ENCODE results near the gene ATP6V0E2.
"Not testable (repeated sequence)": the region's sequence is repeated elsewhere in the genome, so short reads cannot be mapped to it uniquely, and the experiment has no call there.

Gene ATP6V0E2

DNA sequence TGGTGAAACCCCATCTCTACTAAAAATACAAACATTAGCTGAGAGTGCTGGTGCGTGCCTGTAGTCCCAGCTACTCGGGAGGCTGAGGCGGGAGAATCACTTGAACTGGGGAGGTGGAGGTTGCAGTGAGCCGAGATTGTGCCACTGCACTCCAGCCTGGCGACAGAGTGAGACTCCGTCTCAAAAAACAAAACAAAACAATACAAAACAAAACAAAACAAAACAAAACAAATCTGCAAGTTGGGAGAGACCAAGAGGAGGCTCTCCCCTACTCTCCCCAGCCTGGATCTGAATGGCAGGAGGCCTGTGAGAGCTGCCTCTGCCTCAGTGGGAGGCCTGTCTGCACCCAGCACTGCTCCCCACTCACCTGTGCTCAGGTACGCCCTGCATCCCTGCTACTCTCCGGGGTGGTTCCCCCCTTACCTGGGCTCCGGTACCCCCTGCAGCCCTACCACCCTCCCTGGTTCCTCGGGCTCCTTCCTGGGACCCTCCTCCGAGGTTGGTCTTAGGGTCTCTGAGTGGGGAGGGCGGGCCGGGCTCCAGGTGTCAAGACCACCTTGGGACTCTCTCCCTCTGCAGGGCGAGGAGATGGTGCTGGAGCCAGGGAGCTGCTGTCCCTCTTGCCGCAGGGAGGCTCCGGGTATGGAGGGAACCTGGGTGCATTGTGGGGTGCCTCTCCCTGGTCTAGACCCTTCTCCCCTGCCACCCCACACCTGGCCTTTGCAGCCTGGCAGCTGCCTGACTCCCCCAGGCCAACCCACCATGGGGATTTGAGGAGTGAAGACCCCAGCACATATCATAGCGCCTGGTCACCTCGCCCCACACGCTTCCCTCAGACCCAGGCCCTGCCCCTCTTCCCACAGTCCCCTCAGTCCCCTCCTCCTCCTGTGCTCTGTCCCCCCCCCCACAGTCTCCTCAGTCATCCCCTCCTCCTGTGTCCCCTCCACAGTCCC, 45.1 kb upstream of the ATP6V0E2 start:
- Histone ChIP-seq H3K36me3 (ENCODE audit: insufficient read depth, low read length) (no peaks in the 10 kb centered on the region), H3K9ac (ENCODE audit: insufficient read length) (no peak overlapping the region)

GRCh38 chr7:149830527-149830926, 43.2 kb upstream of the ATP6V0E2 start:
- H3K9me3 ChIP-seq (ENCODE audit: low read depth, low read length); H3K36me3 ChIP-seq (ENCODE audit: insufficient read depth, low read length); H3K4me3 ChIP-seq; H3K27ac ChIP-seq; DNase-seq (ENCODE audit: low read depth, low spot score); H3K9ac ChIP-seq (ENCODE audit: insufficient read length): not testable (repeated sequence)

More for the DNA sequence above, 45.1 kb upstream of the ATP6V0E2 start:
- Histone ChIP-seq H3K4me3 (no peak overlapping the region), H3K9me3 (ENCODE audit: low read depth, low read length) (no peaks in the 10 kb centered on the region), H3K27ac (no peak overlapping the region)
- no peak for TF ChIP-seq FOXP2 (optimal IDR thresholded peaks at IDR 0.05; ENCODE audit: control extremely low read depth, extremely low read length, insufficient read depth)
- no peak for TF ChIP-seq POLR2AphosphoS5 (IDR thresholded peaks at IDR 0.05; ENCODE audit: borderline replicate concordance, low read depth, low read length)
- no peak for TF ChIP-seq EZH2 (IDR thresholded peaks at IDR 0.05)
- no peak for DNase-seq (ENCODE audit: low read depth, low spot score)

DNA sequence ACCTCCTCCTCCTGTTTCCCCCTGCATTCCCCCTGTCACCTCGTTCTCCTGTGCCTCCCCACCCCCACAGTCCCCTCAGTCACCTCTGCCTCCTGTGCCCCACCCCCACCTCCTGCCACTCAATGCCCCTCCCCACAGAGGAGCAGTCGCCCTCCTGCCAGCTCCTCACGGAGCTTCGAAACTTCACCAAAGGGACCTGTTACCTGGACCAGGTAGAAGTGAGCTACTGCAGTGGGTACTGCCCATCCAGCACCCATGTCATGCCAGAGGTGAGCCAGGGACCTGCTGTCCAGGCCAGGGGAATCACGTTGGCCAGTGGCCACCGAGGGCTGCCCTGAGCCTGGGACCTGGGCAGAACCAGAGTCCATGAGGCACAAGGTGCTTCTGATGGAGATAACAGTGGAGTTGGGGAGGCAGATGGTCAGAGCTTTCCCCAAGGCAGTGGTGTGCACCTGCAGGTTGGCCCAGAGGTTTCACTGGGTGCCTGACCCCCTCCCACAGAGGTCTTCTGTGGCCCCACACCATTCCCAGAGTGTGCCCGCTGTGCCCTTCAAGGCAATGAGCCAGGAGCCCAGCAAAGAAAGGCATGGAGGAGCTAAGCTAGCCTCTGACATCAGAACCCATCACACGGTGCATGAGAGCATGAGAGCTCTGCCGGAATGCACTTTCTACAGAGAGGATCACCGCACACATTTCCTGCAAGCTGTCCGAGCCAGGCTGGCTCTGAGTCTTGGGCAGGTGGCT, 42.6 kb upstream of the ATP6V0E2 start:
- no peak for DNase-seq (ENCODE audit: low read depth, low spot score)
- no peaks in the 10 kb centered on the region for H3K36me3 ChIP-seq (ENCODE audit: insufficient read depth, low read length)
- H3K9ac ChIP-seq (ENCODE audit: insufficient read length): no peak overlapping the region
- no peak overlapping the region for H3K27ac ChIP-seq
- no peak overlapping the region for H3K4me3 ChIP-seq
- no peak for TF ChIP-seq FOXP2 (optimal IDR thresholded peaks at IDR 0.05; ENCODE audit: control extremely low read depth, extremely low read length, insufficient read depth)
- TF ChIP-seq POLR2AphosphoS5 (IDR thresholded peaks at IDR 0.05; ENCODE audit: borderline replicate concordance, low read depth, low read length): no peak
- no peak for TF ChIP-seq EZH2 (IDR thresholded peaks at IDR 0.05)
- no peaks in the 10 kb centered on the region for H3K9me3 ChIP-seq (ENCODE audit: low read depth, low read length)

GRCh38 chr7:149831741-149832219, 42.0 kb upstream of the ATP6V0E2 start:
- TF ChIP-seq POLR2AphosphoS5 (IDR thresholded peaks at IDR 0.05; ENCODE audit: borderline replicate concordance, low read depth, low read length) (no peak), EZH2 (IDR thresholded peaks at IDR 0.05) (no peak), FOXP2 (optimal IDR thresholded peaks at IDR 0.05; ENCODE audit: control extremely low read depth, extremely low read length, insufficient read depth) (no peak)
- no peak for DNase-seq (ENCODE audit: low read depth, low spot score)
- Histone ChIP-seq H3K36me3 (ENCODE audit: insufficient read depth, low read length) (no peaks in the 10 kb centered on the region), H3K9ac (ENCODE audit: insufficient read length) (no peak overlapping the region), H3K27ac (no peak overlapping the region), H3K9me3 (ENCODE audit: low read depth, low read length) (no peaks in the 10 kb centered on the region), H3K4me3 (no peak overlapping the region)

GRCh38 chr7:149832332-149833041, 41.3 kb upstream of the ATP6V0E2 start:
- Histone ChIP-seq H3K9me3 (ENCODE audit: low read depth, low read length) (no peaks in the 10 kb centered on the region), H3K27ac (no peak overlapping the region), H3K9ac (ENCODE audit: insufficient read length) (no peak overlapping the region), H3K4me3 (no peak overlapping the region), H3K36me3 (ENCODE audit: insufficient read depth, low read length) (no peaks in the 10 kb centered on the region)
- DNase-seq (ENCODE audit: low read depth, low spot score): no peak
- TF ChIP-seq FOXP2 (optimal IDR thresholded peaks at IDR 0.05; ENCODE audit: control extremely low read depth, extremely low read length, insufficient read depth) (no peak), EZH2 (IDR thresholded peaks at IDR 0.05) (no peak), POLR2AphosphoS5 (IDR thresholded peaks at IDR 0.05; ENCODE audit: borderline replicate concordance, low read depth, low read length) (no peak)

DNA sequence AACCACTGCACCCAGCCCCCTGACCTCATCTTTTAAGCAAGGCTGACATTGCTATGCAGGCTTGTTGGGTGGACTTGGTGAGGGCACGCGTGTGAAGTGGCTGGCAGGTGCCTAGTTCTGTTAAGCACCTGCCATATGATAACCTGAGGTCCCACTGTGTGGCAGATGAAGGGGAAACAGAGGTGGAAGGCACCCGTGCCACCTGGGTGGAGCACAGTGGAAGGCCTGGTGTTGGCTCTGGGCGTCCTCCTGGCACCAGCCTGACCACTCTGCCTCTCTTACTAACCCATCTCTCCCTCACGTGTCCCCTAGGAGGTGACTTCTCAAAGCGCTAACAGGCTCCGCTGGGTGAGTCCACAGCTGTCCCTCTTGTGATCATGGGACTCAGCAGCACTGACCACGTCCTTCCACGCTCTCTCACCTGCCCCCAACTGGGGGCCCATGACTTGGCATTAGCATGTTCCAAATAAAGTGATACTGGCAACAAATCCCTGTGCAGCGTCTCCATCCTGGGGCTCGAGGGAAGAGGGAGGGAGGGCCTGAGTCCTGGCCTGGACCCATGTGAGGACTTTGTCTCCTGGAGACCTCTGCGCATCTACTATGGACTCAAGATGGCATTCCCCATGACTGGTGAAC, 40.2 kb upstream of the ATP6V0E2 start:
- no peak overlapping the region for H3K4me3 ChIP-seq
- H3K27ac ChIP-seq: no peak overlapping the region
- no peak for DNase-seq (ENCODE audit: low read depth, low spot score)
- H3K36me3 ChIP-seq (ENCODE audit: insufficient read depth, low read length): no peaks in the 10 kb centered on the region
- H3K9me3 ChIP-seq (ENCODE audit: low read depth, low read length): no peaks in the 10 kb centered on the region
- H3K9ac ChIP-seq (ENCODE audit: insufficient read length): no peak overlapping the region
- TF ChIP-seq POLR2AphosphoS5 (IDR thresholded peaks at IDR 0.05; ENCODE audit: borderline replicate concordance, low read depth, low read length) (no peak), FOXP2 (optimal IDR thresholded peaks at IDR 0.05; ENCODE audit: control extremely low read depth, extremely low read length, insufficient read depth) (no peak), EZH2 (IDR thresholded peaks at IDR 0.05) (no peak)

DNA sequence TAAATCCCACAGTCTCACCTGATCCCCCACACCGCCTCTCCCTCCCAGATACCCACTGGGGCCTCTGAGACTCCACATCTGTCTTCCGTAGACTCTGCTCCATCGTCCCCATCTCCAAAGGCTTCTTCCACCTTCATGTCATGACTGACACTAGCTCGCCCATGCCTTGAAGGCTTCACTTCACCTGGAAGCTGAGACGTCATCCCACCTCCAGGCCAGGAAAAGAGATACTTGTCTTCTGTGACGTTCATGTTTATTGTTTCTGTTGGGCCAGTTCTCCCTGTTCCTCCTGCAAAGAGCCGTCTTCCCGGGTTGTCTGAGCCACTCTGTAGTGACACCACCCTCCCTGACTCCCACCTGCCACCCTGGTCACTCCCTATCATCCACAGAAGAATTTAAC, 39.2 kb upstream of the ATP6V0E2 start:
- no peak overlapping the region for H3K4me3 ChIP-seq
- H3K36me3 ChIP-seq (ENCODE audit: insufficient read depth, low read length): no peaks in the 10 kb centered on the region
- no peak for TF ChIP-seq EZH2 (IDR thresholded peaks at IDR 0.05)
- TF ChIP-seq POLR2AphosphoS5 (IDR thresholded peaks at IDR 0.05; ENCODE audit: borderline replicate concordance, low read depth, low read length): no peak
- TF ChIP-seq FOXP2 (optimal IDR thresholded peaks at IDR 0.05; ENCODE audit: control extremely low read depth, extremely low read length, insufficient read depth): no peak
- no peak for DNase-seq (ENCODE audit: low read depth, low spot score)
- no peaks in the 10 kb centered on the region for H3K9me3 ChIP-seq (ENCODE audit: low read depth, low read length)
- H3K9ac ChIP-seq (ENCODE audit: insufficient read length): no peak overlapping the region
- no peak overlapping the region for H3K27ac ChIP-seq
